Suprapubic skin (tissue), 4 donors: ENCODE measurements around the gene POU3F3.

Experiments
- EP300 ChIP-seq: sonication (generic); formaldehyde crosslinking; IDR thresholded peaks from one replicate; pipeline ENCODE4 v1.6.1; 2017; ENCODE audit warnings: antibody characterized with exemption
- POLR2A ChIP-seq, 2 donors: fragments of 450-650 bp; IDR thresholded peaks; one replicate each; pipeline ENCODE4 v1.6.1; 2017; ENCODE audit warnings: antibody characterized with exemption in 2 of 2, mild to moderate bottlenecking in 2 of 2, moderate library complexity in 2 of 2
- POLR2AphosphoS5 ChIP-seq, 3 donors: sonication (generic); formaldehyde crosslinking; IDR thresholded peaks; one replicate each; pipeline ENCODE4 v1.6.1; 2017; ENCODE audit warnings: antibody characterized with exemption in 3 of 3
- TF ChIP-seq, protein P1 (sequence below), 2 donors: fragments of 200-600 bp in 1 of 2; fragments of 450-650 bp in 1 of 2; sonication (generic) in 1 of 2; IDR thresholded peaks; one replicate each; pipeline ENCODE4 v1.5.1; 2016 to 2019; ENCODE audit warnings: antibody characterized with exemption in 2 of 2, mild to moderate bottlenecking in 1 of 2, moderate library complexity in 1 of 2

DNA sequence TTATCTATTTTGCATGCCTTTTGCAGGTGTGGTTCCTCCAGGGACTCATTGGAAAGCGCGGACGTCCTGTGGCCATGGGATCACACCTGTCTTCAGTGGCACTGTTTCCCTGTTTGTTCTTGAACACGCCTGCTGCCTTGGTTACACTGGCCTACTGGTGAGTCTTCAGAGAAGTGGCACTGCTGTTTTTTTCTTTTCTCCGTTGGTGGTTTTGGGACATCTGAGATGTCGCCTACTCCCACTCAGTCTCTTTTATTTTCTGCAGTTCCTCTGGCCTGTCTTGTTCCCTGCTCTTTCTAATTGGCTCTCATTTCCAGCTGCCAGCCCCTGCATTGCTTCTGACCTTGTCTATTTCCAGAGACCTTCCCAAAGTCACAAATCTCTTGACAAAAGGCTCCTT lies 35.7 kb upstream of the POU3F3 start:
- TF ChIP-seq, protein P1, sequence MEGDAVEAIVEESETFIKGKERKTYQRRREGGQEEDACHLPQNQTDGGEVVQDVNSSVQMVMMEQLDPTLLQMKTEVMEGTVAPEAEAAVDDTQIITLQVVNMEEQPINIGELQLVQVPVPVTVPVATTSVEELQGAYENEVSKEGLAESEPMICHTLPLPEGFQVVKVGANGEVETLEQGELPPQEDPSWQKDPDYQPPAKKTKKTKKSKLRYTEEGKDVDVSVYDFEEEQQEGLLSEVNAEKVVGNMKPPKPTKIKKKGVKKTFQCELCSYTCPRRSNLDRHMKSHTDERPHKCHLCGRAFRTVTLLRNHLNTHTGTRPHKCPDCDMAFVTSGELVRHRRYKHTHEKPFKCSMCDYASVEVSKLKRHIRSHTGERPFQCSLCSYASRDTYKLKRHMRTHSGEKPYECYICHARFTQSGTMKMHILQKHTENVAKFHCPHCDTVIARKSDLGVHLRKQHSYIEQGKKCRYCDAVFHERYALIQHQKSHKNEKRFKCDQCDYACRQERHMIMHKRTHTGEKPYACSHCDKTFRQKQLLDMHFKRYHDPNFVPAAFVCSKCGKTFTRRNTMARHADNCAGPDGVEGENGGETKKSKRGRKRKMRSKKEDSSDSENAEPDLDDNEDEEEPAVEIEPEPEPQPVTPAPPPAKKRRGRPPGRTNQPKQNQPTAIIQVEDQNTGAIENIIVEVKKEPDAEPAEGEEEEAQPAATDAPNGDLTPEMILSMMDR (IDR thresholded peaks at IDR 0.05), result no peak
- TF ChIP-seq POLR2A (IDR thresholded peaks at IDR 0.05), result no peak
- TF ChIP-seq POLR2AphosphoS5 (IDR thresholded peaks at IDR 0.05), result no peak
- TF ChIP-seq EP300, result no peak
